Measurements from ENCODE around the gene NOP9.

DNA sequence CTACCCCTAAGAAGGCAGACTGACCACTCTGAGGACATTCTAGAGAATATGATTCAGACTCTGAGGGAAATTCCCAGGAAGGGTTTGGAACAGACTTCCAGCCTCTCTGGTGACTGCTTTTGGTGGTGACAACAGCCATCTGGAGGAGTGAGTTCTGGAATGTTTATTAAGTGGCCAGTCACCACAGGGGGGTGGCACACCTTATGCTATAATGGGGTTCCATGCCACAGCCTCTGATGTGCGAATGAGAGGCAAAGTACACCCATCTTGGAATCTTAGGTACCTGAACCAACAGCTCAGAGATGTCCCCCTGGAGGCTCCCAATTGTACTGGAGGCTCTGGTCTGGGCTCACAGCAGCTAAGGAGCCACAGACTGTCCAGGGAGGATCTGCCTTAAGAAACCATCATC is 47.8 kb upstream of the NOP9 start:
- no peak for TF ChIP-seq TARDBP (IDR thresholded peaks at IDR 0.05)
- TF ChIP-seq BHLHE40 (IDR thresholded peaks at IDR 0.05; ENCODE audit: borderline replicate concordance), result no peak

Measured in HEK293T (cell line).